ENCODE data around the gene VIP. TPM values are rescaled to one million over a fixed set of nuclear protein-coding genes. Genes with fewer than 3 reads are reported as not detected.

The VIP gene
- total RNA-seq, 1 experiment from 2014 or later = not detected

DNA sequence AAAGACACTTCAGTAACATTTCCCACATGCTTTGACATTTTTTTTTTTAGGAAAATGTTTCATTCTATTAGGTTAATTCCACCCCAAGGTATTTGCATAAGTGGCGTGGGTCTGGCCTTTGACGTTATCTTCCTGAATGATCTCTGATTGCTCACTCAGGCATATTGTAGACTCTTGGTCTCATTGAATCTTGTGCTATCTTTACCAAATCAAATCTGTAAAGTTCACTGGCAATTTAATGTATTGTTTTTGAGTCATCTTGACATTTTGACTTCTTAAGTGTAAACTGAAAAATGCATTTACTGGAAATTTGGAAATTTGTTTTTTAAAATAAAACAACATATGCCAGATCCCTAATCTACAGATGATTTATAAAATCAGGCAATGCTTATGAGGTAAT, 16.0 kb upstream of the VIP start:
- intact Hi-C loops (cut with micrococcal nuclease; ENCODE audit: unreplicated experiment) (no loop called here), in situ Hi-C loops (cut with HindIII; ENCODE audit: low pct_unique_long_range_greater_than_20kb, low sequenced_read_pairs) (no loop called here)
- ATAC-seq (no peak), DNase-seq (ENCODE audit: low read depth, low spot score) (no peak)
- POLR2A ChIA-PET = no interaction called here
- CTCF ChIA-PET = no interaction called here
- Histone ChIP-seq H3K36me3 (ENCODE audit: control insufficient read depth, insufficient read depth, low read length) (no peaks in the 10 kb centered on the region), H3K9me3 (ENCODE audit: control insufficient read depth, insufficient read depth, low read depth, low read length) (no peaks in the 10 kb centered on the region), H3K27me3 (ENCODE audit: control insufficient read depth, insufficient read depth, low read length) (no peaks in the 10 kb centered on the region), H3K4me3 (ENCODE audit: low read depth in 2 of 2, low read length in 2 of 2) (no peak overlapping the region), H3K27ac (ENCODE audit: low read length) (no peak overlapping the region), H3K4me1 (ENCODE audit: control insufficient read depth, insufficient read depth, low read length) (no peaks in the 10 kb centered on the region)
- TF ChIP-seq POLR2AphosphoS5 (IDR thresholded peaks at IDR 0.05; ENCODE audit: low read depth, low read length) (no peak), REST (IDR thresholded peaks at IDR 0.05; ENCODE audit: insufficient read depth in 1 of 2, low read depth in 2 of 2, low read length in 1 of 2) (no peak), SIN3A (IDR thresholded peaks at IDR 0.05; ENCODE audit: borderline replicate concordance, insufficient read depth, low read depth, low read length) (no peak), TCF7L2 (IDR thresholded peaks at IDR 0.05; ENCODE audit: low read depth, low read length) (no peak)
- TF ChIP-seq, protein P1, sequence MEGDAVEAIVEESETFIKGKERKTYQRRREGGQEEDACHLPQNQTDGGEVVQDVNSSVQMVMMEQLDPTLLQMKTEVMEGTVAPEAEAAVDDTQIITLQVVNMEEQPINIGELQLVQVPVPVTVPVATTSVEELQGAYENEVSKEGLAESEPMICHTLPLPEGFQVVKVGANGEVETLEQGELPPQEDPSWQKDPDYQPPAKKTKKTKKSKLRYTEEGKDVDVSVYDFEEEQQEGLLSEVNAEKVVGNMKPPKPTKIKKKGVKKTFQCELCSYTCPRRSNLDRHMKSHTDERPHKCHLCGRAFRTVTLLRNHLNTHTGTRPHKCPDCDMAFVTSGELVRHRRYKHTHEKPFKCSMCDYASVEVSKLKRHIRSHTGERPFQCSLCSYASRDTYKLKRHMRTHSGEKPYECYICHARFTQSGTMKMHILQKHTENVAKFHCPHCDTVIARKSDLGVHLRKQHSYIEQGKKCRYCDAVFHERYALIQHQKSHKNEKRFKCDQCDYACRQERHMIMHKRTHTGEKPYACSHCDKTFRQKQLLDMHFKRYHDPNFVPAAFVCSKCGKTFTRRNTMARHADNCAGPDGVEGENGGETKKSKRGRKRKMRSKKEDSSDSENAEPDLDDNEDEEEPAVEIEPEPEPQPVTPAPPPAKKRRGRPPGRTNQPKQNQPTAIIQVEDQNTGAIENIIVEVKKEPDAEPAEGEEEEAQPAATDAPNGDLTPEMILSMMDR (IDR thresholded peaks at IDR 0.05) = no peak
- no TSS peak for BruUV-seq (replicated peaks)

DNA sequence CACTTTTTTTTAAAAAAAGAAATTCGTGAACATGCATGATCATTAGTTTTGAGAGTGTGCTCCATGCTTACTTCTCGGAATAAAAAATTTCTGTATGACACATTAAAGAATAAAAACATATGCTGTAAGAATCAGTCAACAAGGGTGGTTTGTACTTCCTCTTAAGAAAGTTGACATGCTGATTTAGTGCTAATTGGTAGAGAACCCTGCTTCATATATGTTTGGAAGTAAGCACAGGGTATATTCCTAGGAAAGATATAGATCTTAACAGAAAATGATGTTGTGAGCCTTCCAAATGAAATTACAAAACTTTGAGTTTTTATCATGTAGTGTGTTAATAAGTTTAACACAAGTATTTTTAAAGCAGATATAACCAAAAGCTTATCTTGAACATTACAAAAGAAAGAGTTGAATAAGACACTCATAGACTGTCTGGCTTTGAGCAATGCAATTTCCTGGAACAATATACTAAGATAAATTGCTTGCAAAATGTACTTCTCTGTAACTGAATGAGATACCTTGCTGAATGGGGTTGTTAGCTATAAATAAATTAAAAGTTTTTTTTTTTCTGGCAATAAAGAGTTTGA, 13.8 kb upstream of the VIP start:
- no peak for DNase-seq (ENCODE audit: low read depth, low spot score)
- H3K4me1 ChIP-seq (ENCODE audit: control insufficient read depth, insufficient read depth, low read length) = no peaks in the 10 kb centered on the region
- no peaks in the 10 kb centered on the region for H3K36me3 ChIP-seq (ENCODE audit: control insufficient read depth, insufficient read depth, low read length)
- in situ Hi-C loops (cut with HindIII; ENCODE audit: low pct_unique_long_range_greater_than_20kb, low sequenced_read_pairs) = no loop called here
- no TSS peak for BruUV-seq (replicated peaks)
- H3K27me3 ChIP-seq (ENCODE audit: control insufficient read depth, insufficient read depth, low read length) = no peaks in the 10 kb centered on the region; the same call in 1 of the 2 replicates
- H3K27ac ChIP-seq (ENCODE audit: low read length) = no peak overlapping the region
- ChIA-PET POLR2A (no interaction called here), CTCF (no interaction called here)
- no peak for ATAC-seq
- intact Hi-C loops (cut with micrococcal nuclease; ENCODE audit: unreplicated experiment) = no loop called here
- no peaks in the 10 kb centered on the region for H3K9me3 ChIP-seq (ENCODE audit: control insufficient read depth, insufficient read depth, low read depth, low read length)
- no peak for TF ChIP-seq POLR2AphosphoS5 (IDR thresholded peaks at IDR 0.05; ENCODE audit: low read depth, low read length)
- no peak for TF ChIP-seq TCF7L2 (IDR thresholded peaks at IDR 0.05; ENCODE audit: low read depth, low read length)
- TF ChIP-seq, protein P1 (IDR thresholded peaks at IDR 0.05) = no peak
- TF ChIP-seq REST (IDR thresholded peaks at IDR 0.05; ENCODE audit: insufficient read depth in 1 of 2, low read depth in 2 of 2, low read length in 1 of 2) = no peak
- TF ChIP-seq SIN3A (IDR thresholded peaks at IDR 0.05; ENCODE audit: borderline replicate concordance, insufficient read depth, low read depth, low read length) = no peak
- no peak overlapping the region for H3K4me3 ChIP-seq (ENCODE audit: low read depth in 2 of 2, low read length in 2 of 2)
